SK-N-SH treated with all-trans-retinoic acid at 6 μM for 48 hours (cell line): ENCODE results near the gene PPFIA4.

ENCODE experiments used
- ATAC-seq: fragments of 200-7000 bp; cut with Tn5 transposase; 3 replicates; pipeline ENCODE4 v1.9.1; 2020; ENCODE audit warnings: mild to moderate bottlenecking, moderate library complexity
- ARNTL ChIP-seq: fragments of 450-650 bp; formaldehyde crosslinking; IDR thresholded peaks from 2 replicates; pipeline ENCODE4 v1.5.0; 2020; ENCODE audit warnings: low read depth, mild to moderate bottlenecking, moderate library complexity, borderline replicate concordance
- BACH2 ChIP-seq: fragments of 250-450 bp; sonication (Bioruptor Pico); IDR thresholded peaks from 2 replicates; pipeline ENCODE4 v1.9.0; 2021; ENCODE audit warnings: mild to moderate bottlenecking, borderline replicate concordance
- CREB5 ChIP-seq: fragments of 250-450 bp; sonication (Bioruptor Pico); IDR thresholded peaks from 2 replicates; pipeline ENCODE4 v1.5.1; 2020; ENCODE audit warnings: low read depth, mild to moderate bottlenecking, moderate library complexity
- CSDC2 ChIP-seq: fragments of 250-450 bp; sonication (Bioruptor Pico); IDR thresholded peaks from 2 replicates; pipeline ENCODE4 v1.5.0; 2020; ENCODE audit warnings: mild to moderate bottlenecking, moderate library complexity
- CSRNP3 ChIP-seq: fragments of 250-450 bp; sonication (Bioruptor Pico); IDR thresholded peaks from 2 replicates; pipeline ENCODE4 v1.5.1; 2021; ENCODE audit warnings: mild to moderate bottlenecking, moderate library complexity
- ESRRG ChIP-seq: fragments of 250-450 bp; sonication (Bioruptor Pico); IDR thresholded peaks from 2 replicates; pipeline ENCODE4 v1.6.1; 2021; ENCODE audit warnings: mild to moderate bottlenecking
- GLIS3 ChIP-seq: fragments of 250-450 bp; sonication (Bioruptor Pico); IDR thresholded peaks from 2 replicates; pipeline ENCODE4 v1.5.0; 2020; ENCODE audit warnings: mild to moderate bottlenecking, moderate library complexity
- ISL1 ChIP-seq: fragments of 250-450 bp; sonication (Bioruptor Pico); IDR thresholded peaks from 2 replicates; pipeline ENCODE4 v2.1.2; 2022; ENCODE audit warnings: mild to moderate bottlenecking, moderate library complexity
- PATZ1 ChIP-seq: fragments of 250-450 bp; sonication (Bioruptor Pico); IDR thresholded peaks from 2 replicates; pipeline ENCODE4 v1.8.0; 2020; ENCODE audit warnings: mild to moderate bottlenecking, moderate library complexity, borderline replicate concordance
- POU6F1 ChIP-seq: fragments of 250-450 bp; sonication (Bioruptor Pico); IDR thresholded peaks from 2 replicates; pipeline ENCODE4 v1.8.0; 2021; ENCODE audit warnings: low read depth, mild to moderate bottlenecking, moderate library complexity, borderline replicate concordance
- PPARA ChIP-seq: fragments of 250-450 bp; sonication (Bioruptor Pico); IDR thresholded peaks from 2 replicates; pipeline ENCODE4 v1.5.0; 2020; ENCODE audit warnings: mild to moderate bottlenecking, borderline replicate concordance
- RARB ChIP-seq: fragments of 250-450 bp; sonication (Bioruptor Pico); IDR thresholded peaks from 2 replicates; pipeline ENCODE4 v1.8.0; 2021; ENCODE audit warnings: mild to moderate bottlenecking, moderate library complexity
- SNAI2 ChIP-seq: fragments of 250-450 bp; sonication (Bioruptor Pico); IDR thresholded peaks from 2 replicates; pipeline ENCODE4 v1.5.0; 2020; ENCODE audit warnings: mild to moderate bottlenecking, moderate library complexity
- TCF4 ChIP-seq: fragments of 250-450 bp; sonication (Bioruptor Pico); IDR thresholded peaks from 2 replicates; pipeline ENCODE4 v1.8.0; 2021; ENCODE audit warnings: mild to moderate bottlenecking, moderate library complexity, borderline replicate concordance
- TOX ChIP-seq: fragments of 250-450 bp; sonication (Bioruptor Pico); IDR thresholded peaks from 2 replicates; pipeline ENCODE4 v1.8.0; 2021; ENCODE audit warnings: mild to moderate bottlenecking, moderate library complexity, borderline replicate concordance
- TSHZ2 ChIP-seq: fragments of 250-450 bp; sonication (Bioruptor Pico); IDR thresholded peaks from 2 replicates; pipeline ENCODE4 v1.5.0; 2020; ENCODE audit warnings: mild to moderate bottlenecking, moderate library complexity
- ZC3H10 ChIP-seq: fragments of 250-450 bp; sonication (Bioruptor Pico); IDR thresholded peaks from 2 replicates; pipeline ENCODE4 v1.5.1; 2021; ENCODE audit warnings: mild to moderate bottlenecking, moderate library complexity
- ZFP3 ChIP-seq: fragments of 250-450 bp; sonication (Bioruptor Pico); IDR thresholded peaks from 2 replicates; pipeline ENCODE4 v1.5.0; 2020; ENCODE audit warnings: mild to moderate bottlenecking, moderate library complexity
- ZFP30 ChIP-seq: fragments of 450-650 bp; formaldehyde crosslinking; IDR thresholded peaks from 2 replicates; pipeline ENCODE4 v1.5.0; 2022; ENCODE audit warnings: mild to moderate bottlenecking, moderate library complexity
- ZNF565 ChIP-seq: fragments of 450-650 bp; formaldehyde crosslinking; conservative IDR thresholded peaks from 2 replicates; pipeline ENCODE4 v1.5.0; 2020; ENCODE audit warnings: low read depth, mild to moderate bottlenecking, moderate library complexity
- ZNF70 ChIP-seq: fragments of 450-650 bp; formaldehyde crosslinking; IDR thresholded peaks from 2 replicates; pipeline ENCODE4 v1.5.0; 2020; ENCODE audit warnings: mild to moderate bottlenecking, moderate library complexity
- ZNF8 ChIP-seq: fragments of 450-650 bp; formaldehyde crosslinking; IDR thresholded peaks from 2 replicates; pipeline ENCODE4 v1.5.0; 2020; ENCODE audit warnings: mild to moderate bottlenecking, moderate library complexity

Gene PPFIA4

GRCh38 chr1:203072911-203073310 lies 46.6 kb downstream of the PPFIA4 start:
- no peak for TF ChIP-seq ISL1 (CRISPR knock-in tag)
- no peak for TF ChIP-seq TCF4
- no peak for TF ChIP-seq ZFP30
- TF ChIP-seq TSHZ2 (CRISPR knock-in tag), result no peak
- ATAC-seq, result no peak

GRCh38 chr1:203073469-203073868 lies 47.2 kb downstream of the PPFIA4 start:
- ATAC-seq, result no peak
- no peak for TF ChIP-seq ZC3H10 (CRISPR knock-in tag)
- TF ChIP-seq PPARA (CRISPR knock-in tag), result no peak
- no peak for TF ChIP-seq TOX
- no peak for TF ChIP-seq ZNF70 (CRISPR knock-in tag)
- no peak for TF ChIP-seq ISL1 (CRISPR knock-in tag)
- no peak for TF ChIP-seq CSRNP3 (CRISPR knock-in tag)
- TF ChIP-seq ZNF8, result no peak
- TF ChIP-seq ZFP3 (CRISPR knock-in tag), result no peak
- no peak for TF ChIP-seq SNAI2 (CRISPR knock-in tag)
- no peak for TF ChIP-seq CSDC2 (CRISPR knock-in tag)
- no peak for TF ChIP-seq ESRRG (CRISPR knock-in tag)
- no peak for TF ChIP-seq ZNF565
- TF ChIP-seq BACH2 (CRISPR knock-in tag), result no peak
- TF ChIP-seq CREB5 (CRISPR knock-in tag), result no peak
- TF ChIP-seq ARNTL, result no peak
- TF ChIP-seq POU6F1 (CRISPR knock-in tag), result no peak

- no peak for ATAC-seq
- TF ChIP-seq CSDC2 (CRISPR knock-in tag), result no peak
- no peak for TF ChIP-seq ZFP30
- no peak for TF ChIP-seq GLIS3 (CRISPR knock-in tag)
- no peak for TF ChIP-seq RARB (CRISPR knock-in tag)
- TF ChIP-seq TSHZ2 (CRISPR knock-in tag), result no peak
- TF ChIP-seq ZNF8, result no peak
- TF ChIP-seq POU6F1 (CRISPR knock-in tag), result no peak
- no peak for TF ChIP-seq PATZ1
- TF ChIP-seq TCF4, result no peak
- TF ChIP-seq PPARA (CRISPR knock-in tag), result no peak
- no peak for TF ChIP-seq ARNTL
- no peak for TF ChIP-seq CREB5 (CRISPR knock-in tag)
Measured at GRCh38 chr1:203074610-203075009, 48.3 kb downstream of the PPFIA4 start.
